CD4-positive, alpha-beta T cell treated with Interleukin-1 beta for 1 hour (primary cell): ENCODE data around the gene CAMTA1.

Source experiments
- DNase-seq, 2 donors: peaks; one replicate each; pipeline ENCODE4 v3.0.0-alpha.2; 2020 to 2022

Gene CAMTA1

GRCh38 chr1:7047866-7048265, 262.6 kb downstream of the CAMTA1 start:
- no peak for DNase-seq

- no peak for DNase-seq
These were observed 263.1 kb downstream of the CAMTA1 start for GRCh38 chr1:7048395-7048794.

GRCh38 chr1:7049913-7050625, 264.8 kb downstream of the CAMTA1 start:
- DNase-seq = no peak

- no peak for DNase-seq
These were observed 265.8 kb downstream of the CAMTA1 start for GRCh38 chr1:7050751-7051665.

- DNase-seq = no peak
These were observed 267.4 kb downstream of the CAMTA1 start for GRCh38 chr1:7052701-7053100.

GRCh38 chr1:7060745-7061144, 275.5 kb downstream of the CAMTA1 start:
- DNase-seq = no peak

GRCh38 chr1:7062346-7063061, 277.2 kb downstream of the CAMTA1 start:
- DNase-seq = no peak

GRCh38 chr1:7063981-7064380, 278.7 kb downstream of the CAMTA1 start:
- DNase-seq = no peak

- no peak for DNase-seq
These were observed 283.3 kb downstream of the CAMTA1 start for GRCh38 chr1:7068552-7068951.

- no peak for DNase-seq
These were observed 284.7 kb downstream of the CAMTA1 start for GRCh38 chr1:7069931-7070330.

GRCh38 chr1:7070389-7071029, 285.3 kb downstream of the CAMTA1 start:
- peak; percentile 25 to 36 for DNase-seq

GRCh38 chr1:7076117-7076516, 290.9 kb downstream of the CAMTA1 start:
- DNase-seq = no peak

- no peak for DNase-seq
These were observed 291.3 kb downstream of the CAMTA1 start for GRCh38 chr1:7076572-7076971.

- DNase-seq = no peak
These were observed 291.9 kb downstream of the CAMTA1 start for GRCh38 chr1:7077136-7077535.

GRCh38 chr1:7077970-7078369, 292.7 kb downstream of the CAMTA1 start:
- DNase-seq = no peak

GRCh38 chr1:7079637-7080036, 294.4 kb downstream of the CAMTA1 start:
- no peak for DNase-seq

- no peak for DNase-seq
These were observed 299.1 kb downstream of the CAMTA1 start for GRCh38 chr1:7084232-7084894.

GRCh38 chr1:7085521-7085920, 300.3 kb downstream of the CAMTA1 start:
- no peak for DNase-seq

- no peak for DNase-seq
These were observed 300.9 kb downstream of the CAMTA1 start for GRCh38 chr1:7086106-7086505.

GRCh38 chr1:7087888-7088287, 302.6 kb downstream of the CAMTA1 start:
- no peak for DNase-seq

GRCh38 chr1:7089497-7089896, 304.2 kb downstream of the CAMTA1 start:
- no peak for DNase-seq

GRCh38 chr1:7093297-7093696, 308.0 kb downstream of the CAMTA1 start:
- DNase-seq = no peak
